ENCODE data around the gene SLC12A2.

DNA sequence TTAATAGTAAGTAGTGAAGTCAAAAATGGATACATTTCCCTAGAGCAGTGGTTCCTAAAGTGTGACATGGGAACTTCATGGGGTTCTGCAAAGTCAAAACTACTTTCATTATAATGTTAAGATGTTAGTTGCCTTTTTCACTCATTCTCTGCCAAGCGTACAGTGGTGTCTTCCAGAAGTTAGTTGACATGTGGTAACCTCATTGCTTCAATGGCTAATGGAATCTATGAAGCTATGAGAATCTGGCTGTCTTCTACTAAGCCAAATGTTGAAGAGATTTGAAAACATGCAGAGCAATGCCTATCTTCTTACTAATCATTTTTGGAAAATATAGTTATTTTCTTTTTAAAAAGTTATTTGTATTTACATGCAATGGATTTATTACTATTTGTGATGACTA is 111.8 kb downstream of the SLC12A2 start:
- TF ChIP-seq, protein P1, sequence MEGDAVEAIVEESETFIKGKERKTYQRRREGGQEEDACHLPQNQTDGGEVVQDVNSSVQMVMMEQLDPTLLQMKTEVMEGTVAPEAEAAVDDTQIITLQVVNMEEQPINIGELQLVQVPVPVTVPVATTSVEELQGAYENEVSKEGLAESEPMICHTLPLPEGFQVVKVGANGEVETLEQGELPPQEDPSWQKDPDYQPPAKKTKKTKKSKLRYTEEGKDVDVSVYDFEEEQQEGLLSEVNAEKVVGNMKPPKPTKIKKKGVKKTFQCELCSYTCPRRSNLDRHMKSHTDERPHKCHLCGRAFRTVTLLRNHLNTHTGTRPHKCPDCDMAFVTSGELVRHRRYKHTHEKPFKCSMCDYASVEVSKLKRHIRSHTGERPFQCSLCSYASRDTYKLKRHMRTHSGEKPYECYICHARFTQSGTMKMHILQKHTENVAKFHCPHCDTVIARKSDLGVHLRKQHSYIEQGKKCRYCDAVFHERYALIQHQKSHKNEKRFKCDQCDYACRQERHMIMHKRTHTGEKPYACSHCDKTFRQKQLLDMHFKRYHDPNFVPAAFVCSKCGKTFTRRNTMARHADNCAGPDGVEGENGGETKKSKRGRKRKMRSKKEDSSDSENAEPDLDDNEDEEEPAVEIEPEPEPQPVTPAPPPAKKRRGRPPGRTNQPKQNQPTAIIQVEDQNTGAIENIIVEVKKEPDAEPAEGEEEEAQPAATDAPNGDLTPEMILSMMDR (IDR thresholded peaks at IDR 0.05; ENCODE audit: low read depth, low read length), result no peak
- TF ChIP-seq EZH2phosphoT487 (IDR thresholded peaks at IDR 0.05; ENCODE audit: low read depth), result no peak
